Thymus (tissue), 11 donors: ENCODE data around the gene SCGB2B2. TPM values are rescaled to one million over a fixed set of nuclear protein-coding genes. Genes with fewer than 3 reads are reported as not detected.
"Not testable (repeated sequence)": the region's sequence is repeated elsewhere in the genome, so short reads cannot be mapped to it uniquely, and the experiment has no call there.

Experiments
- DNase-seq, 9 donors: peaks; one replicate each; pipeline ENCODE4 v3.0.0-alpha.2; 2013; ENCODE audit warnings: low spot score in 9 of 9, low read depth in 6 of 9, missing footprints in 1 of 9
- H3K27ac ChIP-seq, 2 donors: one replicate each; pipeline ENCODE4 v1.5.1; 2013; ENCODE audit warnings: control low read depth in 1 of 2, low read depth in 1 of 2, low read length in 1 of 2, mild to moderate bottlenecking in 1 of 2, moderate library complexity in 1 of 2
- H3K27me3 ChIP-seq, 2 donors: one replicate each; pipeline ENCODE4 v1.5.1; 2013; ENCODE audit warnings: low read length in 1 of 2; ENCODE audit not compliant: control insufficient read depth in 2 of 2, insufficient read depth in 1 of 2
- H3K36me3 ChIP-seq, 2 donors: one replicate each; pipeline ENCODE4 v1.5.1; 2013; ENCODE audit warnings: low read length in 1 of 2, mild to moderate bottlenecking in 1 of 2, moderate library complexity in 1 of 2; ENCODE audit not compliant: control insufficient read depth in 2 of 2, insufficient read depth in 2 of 2
- H3K4me1 ChIP-seq, 2 donors: one replicate each; pipeline ENCODE4 v1.5.1; 2013; ENCODE audit warnings: low read length in 2 of 2; ENCODE audit not compliant: control insufficient read depth in 2 of 2, insufficient read depth in 2 of 2
- H3K4me3 ChIP-seq, 2 donors: one replicate each; pipeline ENCODE4 v1.5.1; 2013; ENCODE audit warnings: low read length in 2 of 2, control low read depth in 1 of 2, mild to moderate bottlenecking in 1 of 2
- H3K9me3 ChIP-seq, 2 donors: one replicate each; pipeline ENCODE4 v1.5.1; 2013; ENCODE audit warnings: low read length in 1 of 2, mild to moderate bottlenecking in 1 of 2; ENCODE audit not compliant: control insufficient read depth in 2 of 2, insufficient read depth in 1 of 2
- WGBS: extraction: QIAGEN DNeasy Blood & Tissue Kit; methylation state at CpG from one replicate; pipeline ENCODE4 v1.1.7; 2013; 5-methylcytosine and 5-hydroxymethylcytosine counted together
- polyA plus RNA-seq: library from polyadenylated mRNA; stranded (reverse); fragments of 200-250 nt; gene quantifications from one replicate; pipeline ENCODE4 v1.2.3, GENCODE V29; 2013
- total RNA-seq: library from RNA; stranded (reverse); fragments of 120-200 nt; gene quantifications from one replicate; pipeline ENCODE4 v1.2.4, GENCODE V29; 2013
- donor health status: healthy.

SCGB2B2 gene
- total and polyA plus RNA-seq, 2 donors: 0.05 to 0.14 TPM

GRCh38 chr19:34692549-34692948, 15.6 kb upstream of the SCGB2B2 start:
- H3K27ac ChIP-seq: no peak overlapping the region
- no peak for DNase-seq
- WGBS: 38% methylated on average over 2 of the region's 2 CpGs
- no peaks in the 10 kb centered on the region for H3K27me3 ChIP-seq
- H3K4me1 ChIP-seq: no peaks in the 10 kb centered on the region
- no peak overlapping the region for H3K4me3 ChIP-seq
- H3K36me3 ChIP-seq: no peaks in the 10 kb centered on the region
- H3K9me3 ChIP-seq: no peaks in the 10 kb centered on the region

DNA sequence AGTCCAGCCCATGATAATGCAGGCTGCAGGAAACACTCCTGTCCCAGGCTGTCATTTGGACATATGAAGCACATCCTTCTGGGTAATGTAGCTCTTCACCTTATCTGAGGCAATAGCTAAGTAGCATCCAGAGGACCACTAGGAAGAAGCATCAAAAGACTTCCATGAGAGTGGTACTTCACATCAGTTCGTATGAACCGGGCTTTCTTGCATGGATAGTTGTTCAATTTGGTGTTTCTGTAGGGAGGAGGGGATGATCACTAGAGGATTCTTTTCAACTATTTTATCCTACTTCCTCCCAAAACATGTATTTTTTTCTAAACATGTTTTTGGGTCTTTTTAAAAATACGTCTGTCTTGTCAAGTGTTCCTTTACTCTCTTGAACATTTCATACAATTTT, 13.4 kb upstream of the SCGB2B2 start:
- 98% methylated on average over 3 of the region's 3 CpGs for WGBS
- Histone ChIP-seq H3K36me3 (no peaks in the 10 kb centered on the region), H3K4me1 (no peaks in the 10 kb centered on the region), H3K27me3 (no peaks in the 10 kb centered on the region), H3K9me3 (no peaks in the 10 kb centered on the region), H3K4me3 (no peak overlapping the region), H3K27ac (no peak overlapping the region)
- no peak for DNase-seq

- 94% methylated on average over 1 of the region's 1 CpG for WGBS
- Histone ChIP-seq H3K9me3 (peaks cover 0 to 4% of the 10 kb centered on the region in 2 donors), H3K27me3 (no peaks in the 10 kb centered on the region), H3K4me3 (no peak overlapping the region), H3K4me1 (no peaks in the 10 kb centered on the region), H3K27ac (no peak overlapping the region), H3K36me3 (peaks cover 0 to 3% of the 10 kb centered on the region in 2 donors)
- no peak for DNase-seq
Measured at GRCh38 chr19:34688592-34688991, 11.6 kb upstream of the SCGB2B2 start.

DNA sequence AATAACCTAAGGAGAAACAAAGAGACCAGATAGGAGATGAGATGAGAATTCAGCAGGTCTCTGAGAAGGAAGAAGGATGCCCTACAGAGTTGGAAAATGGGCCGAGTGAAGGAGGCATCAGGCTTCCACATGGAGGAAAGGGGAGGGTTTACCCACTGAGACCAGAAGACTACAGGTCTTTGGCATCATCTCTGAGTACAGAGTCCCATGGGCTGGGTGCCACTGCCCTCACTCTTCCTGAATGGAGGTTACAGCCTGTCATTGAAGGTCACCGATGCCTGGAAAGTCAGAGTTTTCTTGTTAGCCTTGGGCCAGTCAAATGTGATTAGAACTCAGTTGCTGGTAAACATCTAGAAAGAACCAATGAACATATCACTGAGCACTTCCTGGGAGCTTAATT, 10.4 kb upstream of the SCGB2B2 start:
- no peak for DNase-seq
- H3K9me3 ChIP-seq: peaks cover 0 to 6% of the 10 kb centered on the region in 2 donors
- 73% methylated on average over 2 of the region's 2 CpGs for WGBS
- H3K4me1 ChIP-seq: no peaks in the 10 kb centered on the region
- no peaks in the 10 kb centered on the region for H3K27me3 ChIP-seq
- H3K4me3 ChIP-seq: no peak overlapping the region
- H3K27ac ChIP-seq: no peak overlapping the region
- H3K36me3 ChIP-seq: peaks cover 6 to 9% of the 10 kb centered on the region in 2 donors

- H3K27me3 ChIP-seq: no peaks in the 10 kb centered on the region
- no peak for DNase-seq
- peaks cover 10 to 11% of the 10 kb centered on the region in 2 donors for H3K36me3 ChIP-seq
- H3K9me3 ChIP-seq: peaks cover 0 to 8% of the 10 kb centered on the region in 2 donors
- H3K4me3 ChIP-seq: no peak overlapping the region
- no peaks in the 10 kb centered on the region for H3K4me1 ChIP-seq
- no peak overlapping the region for H3K27ac ChIP-seq
- 95% methylated on average over 5 of the region's 5 CpGs for WGBS
Measured at GRCh38 chr19:34686455-34686854, 9.5 kb upstream of the SCGB2B2 start.

GRCh38 chr19:34685266-34685665, 8.3 kb upstream of the SCGB2B2 start:
- H3K27ac ChIP-seq, DNase-seq, H3K9me3 ChIP-seq, H3K27me3 ChIP-seq, H3K4me3 ChIP-seq, H3K4me1 ChIP-seq: not testable (repeated sequence)
- WGBS: over 99% methylated on average over 5 of the region's 5 CpGs
- H3K36me3 ChIP-seq: peaks cover 12 to 14% of the 10 kb centered on the region in 2 donors

- H3K27me3 ChIP-seq: no peaks in the 10 kb centered on the region
Measured at GRCh38 chr19:34681478-34681877, 4.5 kb upstream of the SCGB2B2 start.

DNA sequence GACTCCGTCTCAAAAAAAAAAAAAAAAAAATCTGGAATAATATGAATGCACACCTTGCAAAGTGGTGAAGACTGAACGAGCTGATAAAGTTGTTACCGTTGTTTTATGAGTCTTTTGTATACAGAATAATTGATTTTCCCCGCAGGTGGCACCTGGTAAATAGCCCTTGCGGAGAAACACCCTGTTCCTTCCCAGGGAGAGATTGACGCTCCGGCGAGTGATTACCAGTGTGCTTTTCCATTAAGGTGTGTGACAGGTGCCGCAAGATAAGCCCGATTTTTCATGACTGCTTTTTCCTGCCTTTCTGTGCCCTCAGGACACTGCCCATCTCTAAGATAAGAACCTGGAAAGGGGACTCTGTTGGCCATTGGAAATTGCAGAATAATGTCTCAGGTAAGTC, 1.5 kb upstream of the SCGB2B2 start:
- Histone ChIP-seq H3K4me1 (peaks cover 5 to 13% of the 10 kb centered on the region in 2 donors), H3K9me3 (peaks cover 0 to 8% of the 10 kb centered on the region in 2 donors), H3K4me3 (peak overlapping the region; percentile 63 to 83), H3K36me3 (peaks cover 18 to 26% of the 10 kb centered on the region in 2 donors), H3K27ac (no peak overlapping the region), H3K27me3 (peaks cover 0 to 2% of the 10 kb centered on the region in 2 donors)
- no peak for DNase-seq
- WGBS: 65% methylated on average over 10 of the region's 10 CpGs

More at GRCh38 chr19:34681478-34681877, 4.5 kb upstream of the SCGB2B2 start:
- Histone ChIP-seq H3K36me3 (peaks cover 21 to 26% of the 10 kb centered on the region in 2 donors), H3K27ac (no peak overlapping the region), H3K4me1 (peaks cover 5 to 11% of the 10 kb centered on the region in 2 donors), H3K4me3 (no peak overlapping the region), H3K9me3 (peaks cover 0 to 11% of the 10 kb centered on the region in 2 donors)
- WGBS: 99% methylated on average over 9 of the region's 9 CpGs
- DNase-seq: no peak

- Histone ChIP-seq H3K27me3 (peaks cover 0 to 2% of the 10 kb centered on the region in 2 donors), H3K4me1 (peaks cover 5 to 13% of the 10 kb centered on the region in 2 donors), H3K36me3 (peaks cover 18 to 24% of the 10 kb centered on the region in 2 donors), H3K27ac (peak overlapping the region; percentile 93 to 95), H3K4me3 (peak overlapping the region; percentile 63 to 83), H3K9me3 (peaks cover 0 to 8% of the 10 kb centered on the region in 2 donors)
- DNase-seq: no peak
- 8% methylated on average over 20 of the region's 20 CpGs for WGBS
Measured at GRCh38 chr19:34678085-34678412, 1.1 kb upstream of the SCGB2B2 start.
